RWPE1 (cell line): ENCODE results near the gene AK1.
A peak's percentile ranks its signal among the peaks of the same experiment; 100 is the strongest.
"Not testable (repeated sequence)": the region's sequence is repeated elsewhere in the genome, so short reads cannot be mapped to it uniquely, and the experiment has no call there.

Experiments used
- CTCF ChIA-PET: fragments of 350-600 bp; sonication (Branson Sonifier 250); formaldehyde crosslinking; extraction: SDS; loops from one replicate; lab custom pipeline; 2021; lab: Yijun Ruan, JAX
- POLR2A ChIA-PET: fragments of 400-600 bp; formaldehyde crosslinking; extraction: SDS; loops from one replicate; lab custom pipeline; 2020; ENCODE audit warnings: antibody characterized with exemption; ENCODE audit not compliant: low non-redundant PET; lab: Yijun Ruan, JAX
- DNase-seq: peaks from one replicate; pipeline ENCODE4 v3.0.0; 2012; ENCODE audit warnings: low spot score
- H3K27ac ChIP-seq: fragments of 450-650 bp; 2 replicates; pipeline ENCODE4 v1.5.1; 2017
- TF ChIP-seq, protein P1 (sequence below): fragments of 450-650 bp; conservative IDR thresholded peaks from 2 replicates; pipeline ENCODE4 v1.5.1; 2017; ENCODE audit warnings: low read depth, mild to moderate bottlenecking

AK1 gene

DNA sequence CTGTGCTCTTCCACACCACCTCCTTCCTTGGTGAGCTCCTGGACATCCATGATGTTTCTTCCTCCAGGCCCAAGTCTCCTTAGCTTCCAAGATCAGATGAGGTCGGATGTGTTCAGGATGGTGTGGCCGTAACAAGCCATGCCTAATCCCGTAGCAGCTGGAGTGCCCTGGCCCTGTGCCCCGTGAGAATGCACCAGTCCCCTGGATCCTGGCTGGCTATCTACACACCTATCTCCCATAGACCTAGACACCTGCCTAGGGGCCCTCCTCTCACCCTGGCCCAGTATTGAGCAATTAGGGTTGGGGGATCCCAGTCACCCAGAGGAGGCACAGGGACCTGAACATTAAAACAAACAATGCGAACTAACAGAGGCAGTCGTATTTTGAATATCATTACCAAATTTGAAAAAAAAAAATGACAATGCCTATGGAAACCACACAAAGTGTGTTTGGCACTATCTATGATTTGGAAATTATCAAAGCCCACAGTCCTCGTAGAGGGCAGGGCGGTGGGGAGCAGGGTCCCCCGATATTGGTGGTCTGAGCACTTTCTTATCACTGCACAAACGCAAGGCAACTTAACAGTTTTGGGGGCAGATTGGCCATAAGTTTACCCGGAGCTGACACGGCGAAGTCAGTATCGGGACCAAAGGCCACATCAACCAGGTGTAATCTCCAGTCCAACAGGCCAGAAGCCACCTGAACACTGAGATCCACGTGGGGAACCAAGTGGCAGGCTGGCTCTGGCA lies 36.2 kb downstream of the AK1 start:
- ChIA-PET POLR2A (no interaction called here), CTCF (interaction anchor here (0.6 kb wide), 1 partner anchor 33 kb away, joined by 3 read pairs; no protein-coding TSS in a partner anchor)
- DNase-seq: no peak
- TF ChIP-seq, protein P1, sequence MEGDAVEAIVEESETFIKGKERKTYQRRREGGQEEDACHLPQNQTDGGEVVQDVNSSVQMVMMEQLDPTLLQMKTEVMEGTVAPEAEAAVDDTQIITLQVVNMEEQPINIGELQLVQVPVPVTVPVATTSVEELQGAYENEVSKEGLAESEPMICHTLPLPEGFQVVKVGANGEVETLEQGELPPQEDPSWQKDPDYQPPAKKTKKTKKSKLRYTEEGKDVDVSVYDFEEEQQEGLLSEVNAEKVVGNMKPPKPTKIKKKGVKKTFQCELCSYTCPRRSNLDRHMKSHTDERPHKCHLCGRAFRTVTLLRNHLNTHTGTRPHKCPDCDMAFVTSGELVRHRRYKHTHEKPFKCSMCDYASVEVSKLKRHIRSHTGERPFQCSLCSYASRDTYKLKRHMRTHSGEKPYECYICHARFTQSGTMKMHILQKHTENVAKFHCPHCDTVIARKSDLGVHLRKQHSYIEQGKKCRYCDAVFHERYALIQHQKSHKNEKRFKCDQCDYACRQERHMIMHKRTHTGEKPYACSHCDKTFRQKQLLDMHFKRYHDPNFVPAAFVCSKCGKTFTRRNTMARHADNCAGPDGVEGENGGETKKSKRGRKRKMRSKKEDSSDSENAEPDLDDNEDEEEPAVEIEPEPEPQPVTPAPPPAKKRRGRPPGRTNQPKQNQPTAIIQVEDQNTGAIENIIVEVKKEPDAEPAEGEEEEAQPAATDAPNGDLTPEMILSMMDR: no peak
- H3K27ac ChIP-seq: no peak overlapping the region; the same call in 1 of the 2 replicates

DNA sequence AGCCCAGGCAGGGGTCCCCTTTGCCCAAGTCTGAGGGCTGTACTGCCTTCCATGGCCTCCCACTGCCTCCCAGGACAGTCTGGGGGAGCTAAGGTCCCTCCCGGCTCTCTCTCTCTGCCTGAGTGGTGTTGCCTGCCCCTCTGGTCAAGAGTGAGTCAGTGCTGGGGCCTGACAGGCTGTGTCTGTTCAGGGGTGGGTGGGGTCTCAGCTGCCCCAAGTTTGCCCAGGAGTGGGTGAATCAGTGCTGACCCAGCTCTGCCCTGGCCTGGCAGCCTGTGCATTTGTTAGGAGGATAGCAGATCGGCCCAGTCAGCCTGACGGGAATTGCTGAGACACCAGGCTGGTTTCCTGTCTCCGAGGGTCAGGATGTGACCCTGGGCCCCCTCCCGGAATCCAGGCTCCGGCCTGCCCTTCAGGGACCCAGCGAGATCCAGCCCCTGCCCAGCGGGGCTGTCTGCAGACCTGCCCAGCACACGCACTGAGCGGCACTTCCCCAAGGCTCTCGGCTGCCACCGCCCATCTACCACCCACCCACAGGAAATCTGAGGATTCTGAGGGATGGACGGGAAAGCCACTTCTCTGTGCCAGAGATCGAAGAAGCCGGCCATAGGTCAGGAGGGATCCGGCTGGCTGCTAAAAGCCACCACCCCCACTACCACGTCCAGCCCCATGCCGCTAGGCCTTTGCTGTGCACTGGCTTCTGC lies 38.9 kb downstream of the AK1 start:
- TF ChIP-seq, protein P1: no peak
- DNase-seq: peak; percentile 73
- H3K27ac ChIP-seq: peak overlapping the region; percentile 50
- ChIA-PET CTCF (interaction anchor here (0.6 to 1.2 kb wide), 3 partner anchors 19 to 249 kb away, joined by 3 to 6 read pairs (median 3); no protein-coding TSS in a partner anchor), POLR2A (no interaction called here)

DNA sequence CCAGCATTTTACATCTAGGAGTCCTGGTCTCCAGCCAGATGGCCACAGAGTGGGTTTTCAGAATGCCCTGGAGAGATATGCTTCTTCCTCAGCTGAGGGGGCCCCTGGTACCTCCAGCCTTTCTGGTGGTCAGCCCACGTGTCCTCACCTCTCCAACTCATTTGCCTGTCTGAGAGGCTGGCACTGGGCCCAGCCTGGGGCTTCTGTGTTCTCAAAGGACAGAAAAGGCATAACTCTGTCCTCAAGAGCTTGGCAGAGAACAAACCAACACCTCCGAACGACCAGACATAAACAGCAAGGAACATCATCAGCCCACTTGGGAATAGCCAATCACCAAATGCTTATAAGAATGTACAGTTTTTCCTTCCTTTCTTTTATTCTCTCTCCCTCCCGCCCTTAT lies 40.1 kb downstream of the AK1 start:
- no peak for DNase-seq
- POLR2A ChIA-PET: no interaction called here
- TF ChIP-seq, protein P1: no peak
- CTCF ChIA-PET: no interaction called here
- no peak overlapping the region for H3K27ac ChIP-seq

DNA sequence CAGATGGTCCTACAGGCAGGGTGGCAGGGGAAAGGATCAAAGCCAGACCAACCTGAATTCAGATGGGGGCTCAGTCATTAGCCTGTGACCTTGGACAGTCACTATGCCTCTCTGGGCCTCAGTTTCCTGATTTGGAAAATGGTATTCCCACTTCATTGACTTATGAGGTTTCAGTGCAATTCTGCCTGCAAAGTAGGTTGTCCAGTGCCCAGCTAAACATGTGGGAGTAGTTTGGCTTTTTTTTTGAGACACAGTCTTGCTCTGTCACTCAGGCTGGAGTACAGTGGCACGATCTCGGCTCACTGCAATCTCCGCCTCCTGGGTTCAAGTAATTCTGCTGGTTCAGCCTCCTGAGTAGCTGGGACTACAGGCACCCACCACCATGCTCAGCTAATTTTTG lies 40.9 kb downstream of the AK1 start:
- POLR2A ChIA-PET, CTCF ChIA-PET, DNase-seq: not testable (repeated sequence)
- peak overlapping the region; percentile 4 for H3K27ac ChIP-seq

DNA sequence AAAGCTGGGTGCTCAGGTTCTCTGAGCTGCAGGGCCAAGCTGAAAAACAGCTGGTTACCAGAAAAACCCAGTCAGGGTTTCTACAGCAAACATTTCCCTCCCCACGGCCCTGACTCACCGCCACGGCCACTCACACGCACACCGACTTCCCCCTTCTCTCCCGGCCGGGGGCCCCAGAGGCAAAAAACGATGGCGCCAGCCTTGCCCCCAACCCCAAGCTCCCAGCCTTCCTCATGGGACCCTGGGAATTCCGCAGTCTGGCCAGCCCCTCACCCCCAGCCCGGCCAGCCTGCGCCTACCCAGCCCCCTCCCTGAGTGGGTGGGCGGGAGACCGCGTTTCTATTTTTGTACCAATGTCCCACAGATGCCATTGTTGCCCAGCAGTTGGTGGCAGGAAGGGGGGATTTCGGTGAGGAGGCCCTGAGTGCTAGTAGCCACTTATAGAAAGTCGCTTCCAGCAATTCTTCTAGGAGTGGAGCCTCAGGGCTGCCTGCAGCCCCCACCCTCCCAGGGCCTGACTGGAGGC lies 41.4 kb downstream of the AK1 start:
- peak overlapping the region; percentile 4 for H3K27ac ChIP-seq
- POLR2A ChIA-PET: no interaction called here
- TF ChIP-seq, protein P1: no peak
- CTCF ChIA-PET: interaction anchor here (0.7 kb wide), 1 partner anchor 11 kb away, joined by 4 read pairs; no protein-coding TSS in a partner anchor
- DNase-seq: no peak

DNA sequence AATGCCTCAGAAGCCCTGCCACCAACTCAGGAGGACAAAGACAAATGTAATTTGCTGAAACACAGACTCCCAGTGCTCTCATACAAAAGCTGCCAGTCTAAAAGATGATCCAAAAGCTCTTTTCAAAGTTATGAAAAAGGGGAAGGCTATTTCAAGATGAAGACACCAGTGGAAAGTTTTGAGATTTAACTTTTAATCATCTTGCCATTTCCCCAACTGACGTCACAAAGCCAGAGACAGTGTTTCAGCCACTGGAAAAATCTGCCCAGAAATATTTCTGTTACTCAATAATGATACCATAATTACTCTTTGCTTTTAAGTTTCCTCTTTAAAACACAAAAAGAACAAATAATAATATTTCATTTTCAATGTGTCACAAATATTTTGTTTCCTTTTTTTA lies 43.9 kb downstream of the AK1 start:
- H3K27ac ChIP-seq: no peak overlapping the region
- CTCF ChIA-PET: no interaction called here
- TF ChIP-seq, protein P1: no peak
- DNase-seq: no peak
- POLR2A ChIA-PET: interaction anchor here (0.7 kb wide), 2 partner anchors 20 to 377 kb away, joined by 7 to 11 read pairs; no protein-coding TSS in a partner anchor
